Heart right ventricle (tissue), 16 donors: Measurements from ENCODE around the gene DYNC1H1. TPM values are rescaled to one million over a fixed set of nuclear protein-coding genes. Genes with fewer than 3 reads are reported as not detected.

Experiments used
- ATAC-seq, 8 donors: fragments of 200-7000 bp; cut with Tn5 transposase; one replicate each; pipeline ENCODE4 v1.9.1; 2020; ENCODE audit warnings: mild to moderate bottlenecking in 8 of 8, moderate library complexity in 8 of 8, moderate number of reproducible peaks in 1 of 8
- DNase-seq, 2 donors: peaks; one replicate each; pipeline ENCODE4 v3.0.0-alpha.2; 2020
- H3K27ac ChIP-seq, 10 donors: fragments of 200-600 bp; sonication (generic) in 2 of 10; one replicate each; pipeline versions ENCODE4 v1.5.0 to v1.8.0; 2020 to 2022; ENCODE audit warnings: mild to moderate bottlenecking in 3 of 10
- H3K27me3 ChIP-seq, 7 donors: fragments of 200-600 bp; one replicate each; pipeline ENCODE4 v1.8.0; 2021 to 2022; ENCODE audit warnings: mild to moderate bottlenecking in 2 of 7
- H3K36me3 ChIP-seq, 9 donors: fragments of 200-600 bp; sonication (generic) in 1 of 9; one replicate each; pipeline versions ENCODE4 v1.5.0 to v1.8.0; 2020 to 2022; ENCODE audit warnings: mild to moderate bottlenecking in 2 of 9
- H3K4me1 ChIP-seq, 9 donors: fragments of 200-600 bp; sonication (generic) in 1 of 9; one replicate each; pipeline versions ENCODE4 v1.5.0 to v1.8.0; 2020 to 2022; ENCODE audit warnings: mild to moderate bottlenecking in 4 of 9
- H3K4me3 ChIP-seq, 10 donors: fragments of 200-600 bp; sonication (generic) in 2 of 10; one replicate each; pipeline versions ENCODE4 v1.5.0 to v1.8.0; 2020 to 2022; ENCODE audit warnings: mild to moderate bottlenecking in 7 of 10, moderate library complexity in 2 of 10
- H3K9me3 ChIP-seq, 11 donors: fragments of 200-600 bp in 10 of 11; sonication (generic) in 2 of 11; one replicate each; pipeline versions ENCODE4 v1.5.0 to v1.8.0; 2013 to 2022; ENCODE audit warnings: mild to moderate bottlenecking in 2 of 11, control low read depth in 1 of 11, moderate library complexity in 1 of 11
- CTCF ChIP-seq, 9 donors: fragments of 200-600 bp; sonication (generic) in 2 of 9; IDR thresholded peaks; one replicate each; pipeline versions ENCODE4 v1.5.0 to v1.8.0; 2021 to 2022; ENCODE audit warnings: antibody characterized with exemption in 9 of 9, mild to moderate bottlenecking in 5 of 9, moderate library complexity in 1 of 9
- WGBS, 2 donors: extraction: QIAGEN DNeasy Blood & Tissue Kit; methylation state at CpG; one replicate each; pipeline ENCODE4 v1.1.7; 2013; ENCODE audit warnings: inconsistent platforms in 1 of 2; 5-methylcytosine and 5-hydroxymethylcytosine counted together
- intact Hi-C, 10 donors: fragments of 100-400 bp; cut with DNase I; formaldehyde crosslinking; loops; one replicate each; pipeline versions ENCODE4 v1.11.1 to v1.14.2; 2022
- polyA plus RNA-seq, 2 donors: library from polyadenylated mRNA; stranded (reverse); fragments of 200-250 nt; gene quantifications; one replicate each; pipeline ENCODE4 v1.2.3, GENCODE V29; 2013
- total RNA-seq, 10 donors: library from RNA; stranded (reverse); fragmentation: NEBNext Ultra II Directional in 3 of 10; extraction: Animal tissue kit (Norgen Biotek cat#: 25700) in 3 of 10; gene quantifications; one replicate each; pipeline versions ENCODE4 v1.2.1 to v1.2.4, GENCODE V29; 2021 to 2023
- donor health status: Arrhythmogenic right ventricular cardiomyopathy.
- donor health status: ischemic (EF 13 %, LVEDD 7.1; RV severe dilation, severe dysfunction).
- donor health status: healthy with polysubstance abuse.
- donor health status: DM: no; HTN: yes; CAD: no.
- donor health status: DM: no; HTN: no; CAD: no.
- donor health status: ischemic (EF 25% LVEDD 6.9; RV normal size, moderate dysfunction).
- donor health status: ischemic (EF 25% LVEDD 5.7; RV mildly dilated, moderate dysfunction).
- donor health status: healthy.
- donor health status: DM: yes; HTN: yes; CAD: no.
- donor health status: Ischemic cardiomyopathy.
- donor health status: ischemic (EF 35%, LVEDD 5.7; RV mildly dilated, moderate dysfunction).
- donor health status: nonischemic (EF 11% LVEDD 7.7; RV severe dilation, severe dysfunction).
- donor health status: DM: yes; HTN: yes; CAD: no.
- donor health status: PGD.
- donor health status: ischemic (EF 29% LVEDD 5.4; RV normal size, mild dysfunction).
- donor health status: nonischemic (EF 23%, LVEDD 6.1; RV moderate dilation, normal function).

Gene DYNC1H1
- total and polyA plus RNA-seq, 12 donors = 173 to 777 (median 618) TPM

- 87% methylated on average over 18 of the region's 18 CpGs for WGBS, 2 donors
- H3K27ac ChIP-seq = no peak overlapping the region
- DNase-seq = no peak
- H3K4me3 ChIP-seq = no peak overlapping the region
- intact Hi-C loops = loop anchor here in 1 of 10 donors (5.0 kb wide), 1 partner anchor 35 kb away; no protein-coding TSS in a partner anchor
- ATAC-seq = no peak
- H3K4me1 ChIP-seq = peaks cover 0 to under 1% (median 0%) of the 10 kb centered on the region in 9 donors
- TF ChIP-seq CTCF (IDR thresholded peaks at IDR 0.05) = no peak
- H3K36me3 ChIP-seq = peaks cover 17 to 100% (median 80%) of the 10 kb centered on the region in 9 donors
- H3K9me3 ChIP-seq = no peaks in the 10 kb centered on the region
- H3K27me3 ChIP-seq = no peaks in the 10 kb centered on the region
Measured at GRCh38 chr14:101997429-101998336, 33.3 kb downstream of the DYNC1H1 start.

GRCh38 chr14:102000902-102001301, 36.5 kb downstream of the DYNC1H1 start:
- Histone ChIP-seq H3K4me1 (no peaks in the 10 kb centered on the region), H3K4me3 (no peak overlapping the region), H3K27ac (no peak overlapping the region), H3K27me3 (no peaks in the 10 kb centered on the region), H3K9me3 (no peaks in the 10 kb centered on the region), H3K36me3 (peaks cover 13 to 100% (median 82%) of the 10 kb centered on the region in 9 donors)
- intact Hi-C loops = loop anchor here in 2 of 10 donors (5.0 kb wide), 1 partner anchor 36 kb away; no protein-coding TSS in a partner anchor
- 94 to 97% methylated on average over 12 of the region's 12 CpGs for WGBS, 2 donors
- no peak for DNase-seq
- no peak for ATAC-seq
- TF ChIP-seq CTCF (IDR thresholded peaks at IDR 0.05) = no peak

GRCh38 chr14:102005336-102005735, 41.0 kb downstream of the DYNC1H1 start:
- Histone ChIP-seq H3K9me3 (no peaks in the 10 kb centered on the region), H3K27me3 (no peaks in the 10 kb centered on the region), H3K27ac (no peak overlapping the region), H3K36me3 (peaks cover 21 to 100% (median 93%) of the 10 kb centered on the region in 9 donors), H3K4me1 (no peaks in the 10 kb centered on the region), H3K4me3 (no peak overlapping the region)
- DNase-seq = no peak
- ATAC-seq = no peak
- TF ChIP-seq CTCF (IDR thresholded peaks at IDR 0.05) = no peak
- WGBS, 2 donors = 66 to 71% methylated on average over 9 of the region's 9 CpGs
- intact Hi-C loops = no loop called here

GRCh38 chr14:102007916-102008418, 43.6 kb downstream of the DYNC1H1 start:
- ATAC-seq = no peak
- Histone ChIP-seq H3K27ac (no peak overlapping the region), H3K4me3 (no peak overlapping the region), H3K27me3 (no peaks in the 10 kb centered on the region), H3K9me3 (no peaks in the 10 kb centered on the region), H3K4me1 (no peaks in the 10 kb centered on the region), H3K36me3 (peaks cover 18 to 100% (median 96%) of the 10 kb centered on the region in 9 donors)
- TF ChIP-seq CTCF (IDR thresholded peaks at IDR 0.05) = no peak
- intact Hi-C loops = no loop called here
- DNase-seq = no peak
- 94% methylated on average over 14 of the region's 14 CpGs for WGBS, 2 donors
